Measurements from ENCODE around the gene BARHL1. TPM values are rescaled to one million over a fixed set of nuclear protein-coding genes. Genes with fewer than 3 reads are reported as not detected.

BARHL1 gene
- total RNA-seq, 6 experiments from 2014 or later: not detected

GRCh38 chr9:132556235-132556634 is 26.2 kb upstream of the BARHL1 start:
- Mint-ChIP-seq H3K9me3 (no peaks in the 10 kb centered on the region), H3K36me3 (ENCODE audit: low read depth) (no peaks in the 10 kb centered on the region), H3K4me3 (no peak overlapping the region), H3K27ac (no peak overlapping the region), H3K27me3 (ENCODE audit: insufficient read depth) (peaks cover 45% of the 10 kb centered on the region), H3K4me1 (ENCODE audit: low read depth) (no peaks in the 10 kb centered on the region)
- no peak for DNase-seq
- TF ChIP-seq CTCF (IDR thresholded peaks at IDR 0.05): no peak

- no peak for TF ChIP-seq CTCF (IDR thresholded peaks at IDR 0.05)
- Mint-ChIP-seq H3K36me3 (ENCODE audit: low read depth) (no peaks in the 10 kb centered on the region), H3K4me3 (no peak overlapping the region), H3K27me3 (ENCODE audit: insufficient read depth) (peaks cover 45% of the 10 kb centered on the region), H3K27ac (no peak overlapping the region), H3K9me3 (no peaks in the 10 kb centered on the region), H3K4me1 (ENCODE audit: low read depth) (no peaks in the 10 kb centered on the region)
- no peak for DNase-seq
Observed at GRCh38 chr9:132556714-132557113, 25.7 kb upstream of the BARHL1 start.

- no peak for DNase-seq
- Mint-ChIP-seq H3K27me3 (ENCODE audit: insufficient read depth) (peaks cover 47% of the 10 kb centered on the region), H3K36me3 (ENCODE audit: low read depth) (no peaks in the 10 kb centered on the region), H3K4me1 (ENCODE audit: low read depth) (no peaks in the 10 kb centered on the region), H3K9me3 (no peaks in the 10 kb centered on the region), H3K4me3 (no peak overlapping the region), H3K27ac (no peak overlapping the region)
- TF ChIP-seq CTCF (IDR thresholded peaks at IDR 0.05): no peak
Observed at GRCh38 chr9:132557159-132557558, 25.2 kb upstream of the BARHL1 start.

GRCh38 chr9:132559711-132560110 is 22.7 kb upstream of the BARHL1 start:
- Mint-ChIP-seq H3K4me1 (ENCODE audit: low read depth) (no peaks in the 10 kb centered on the region), H3K27ac (no peak overlapping the region), H3K9me3 (no peaks in the 10 kb centered on the region), H3K4me3 (no peak overlapping the region), H3K36me3 (ENCODE audit: low read depth) (no peaks in the 10 kb centered on the region), H3K27me3 (ENCODE audit: insufficient read depth) (peaks cover 54% of the 10 kb centered on the region)
- no peak for TF ChIP-seq CTCF (IDR thresholded peaks at IDR 0.05)
- no peak for DNase-seq

GRCh38 chr9:132560616-132561202 is 21.7 kb upstream of the BARHL1 start:
- H3K27ac Mint-ChIP-seq: no peak overlapping the region
- no peak overlapping the region for H3K4me3 Mint-ChIP-seq
- no peaks in the 10 kb centered on the region for H3K4me1 Mint-ChIP-seq (ENCODE audit: low read depth)
- no peaks in the 10 kb centered on the region for H3K9me3 Mint-ChIP-seq
- H3K27me3 Mint-ChIP-seq (ENCODE audit: insufficient read depth): peaks cover 56% of the 10 kb centered on the region
- no peak for DNase-seq
- TF ChIP-seq CTCF (IDR thresholded peaks at IDR 0.05): no peak
- H3K36me3 Mint-ChIP-seq (ENCODE audit: low read depth): no peaks in the 10 kb centered on the region

GRCh38 chr9:132562306-132562573 is 20.2 kb upstream of the BARHL1 start:
- no peak for TF ChIP-seq CTCF (IDR thresholded peaks at IDR 0.05)
- peaks cover 46% of the 10 kb centered on the region for H3K27me3 Mint-ChIP-seq (ENCODE audit: insufficient read depth)
- H3K36me3 Mint-ChIP-seq (ENCODE audit: low read depth): no peaks in the 10 kb centered on the region
- no peaks in the 10 kb centered on the region for H3K9me3 Mint-ChIP-seq
- H3K4me1 Mint-ChIP-seq (ENCODE audit: low read depth): no peaks in the 10 kb centered on the region
- H3K27ac Mint-ChIP-seq: no peak overlapping the region
- no peak for DNase-seq
- no peak overlapping the region for H3K4me3 Mint-ChIP-seq

Measured in HFFc6 (cell line).